GM06990 (cell line): ENCODE measurements around the gene CIRBP.
A peak's percentile ranks its signal among the peaks of the same experiment; 100 is the strongest.

Source experiments
- DNase-seq: peaks from one replicate; pipeline ENCODE4 v3.0.0-alpha.2; 2011; ENCODE audit not compliant: insufficient read length; ENCODE audit errors: extremely low read depth
- H3K27me3 ChIP-seq: replicated peaks from 2 replicates; pipeline ENCODE4 v1.6.0; 2011; ENCODE audit warnings: low read length; ENCODE audit not compliant: control insufficient read depth, insufficient read depth
- H3K36me3 ChIP-seq: 2 replicates; pipeline ENCODE4 v1.5.1; 2011; ENCODE audit warnings: low read length; ENCODE audit not compliant: control insufficient read depth, insufficient read depth
- H3K4me3 ChIP-seq: replicated peaks from 2 replicates; pipeline ENCODE4 v1.5.1; 2011; ENCODE audit warnings: low read depth, mild to moderate bottlenecking, control low read depth, low read length
- TF ChIP-seq, protein P1 (sequence below): IDR thresholded peaks from 2 replicates; pipeline ENCODE4 v1.5.1; 2011; ENCODE audit warnings: low read length, control low read depth, mild to moderate bottlenecking, inconsistent platforms; ENCODE audit not compliant: insufficient read depth, poor library complexity, severe bottlenecking

The CIRBP gene

DNA sequence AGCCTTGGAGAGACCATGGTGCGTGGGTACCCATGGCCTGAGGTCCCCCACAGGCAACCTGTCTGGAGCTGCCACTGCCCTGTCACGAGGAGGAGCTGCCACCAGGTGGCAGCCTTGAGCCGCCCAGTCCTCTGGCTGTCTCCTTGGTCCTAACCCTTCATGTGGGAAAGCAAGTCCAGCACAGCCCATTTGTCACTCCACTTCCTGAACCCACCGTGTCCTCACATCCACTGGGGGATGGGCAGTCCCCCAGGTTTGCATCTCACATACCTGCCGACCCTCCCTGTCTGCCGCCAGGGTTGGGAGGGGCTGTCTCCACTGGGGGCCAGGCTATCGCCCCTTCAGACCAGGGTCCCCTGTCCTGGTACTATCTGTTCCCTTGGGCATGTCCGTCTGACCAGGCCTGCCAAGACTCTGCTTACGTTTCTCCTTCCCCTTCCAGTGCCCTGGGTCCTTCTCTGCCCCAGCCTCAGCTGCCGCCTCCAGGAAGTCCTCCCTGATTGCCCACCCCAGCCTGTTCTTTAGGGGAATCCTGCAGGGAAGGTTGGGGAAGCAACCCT, 10.7 kb downstream of the CIRBP start:
- Histone ChIP-seq H3K4me3 (no peak overlapping the region), H3K36me3 (peaks cover 5% of the 10 kb centered on the region; the same call in 1 of the 2 replicates), H3K27me3 (no peaks in the 10 kb centered on the region)
- TF ChIP-seq, protein P1, sequence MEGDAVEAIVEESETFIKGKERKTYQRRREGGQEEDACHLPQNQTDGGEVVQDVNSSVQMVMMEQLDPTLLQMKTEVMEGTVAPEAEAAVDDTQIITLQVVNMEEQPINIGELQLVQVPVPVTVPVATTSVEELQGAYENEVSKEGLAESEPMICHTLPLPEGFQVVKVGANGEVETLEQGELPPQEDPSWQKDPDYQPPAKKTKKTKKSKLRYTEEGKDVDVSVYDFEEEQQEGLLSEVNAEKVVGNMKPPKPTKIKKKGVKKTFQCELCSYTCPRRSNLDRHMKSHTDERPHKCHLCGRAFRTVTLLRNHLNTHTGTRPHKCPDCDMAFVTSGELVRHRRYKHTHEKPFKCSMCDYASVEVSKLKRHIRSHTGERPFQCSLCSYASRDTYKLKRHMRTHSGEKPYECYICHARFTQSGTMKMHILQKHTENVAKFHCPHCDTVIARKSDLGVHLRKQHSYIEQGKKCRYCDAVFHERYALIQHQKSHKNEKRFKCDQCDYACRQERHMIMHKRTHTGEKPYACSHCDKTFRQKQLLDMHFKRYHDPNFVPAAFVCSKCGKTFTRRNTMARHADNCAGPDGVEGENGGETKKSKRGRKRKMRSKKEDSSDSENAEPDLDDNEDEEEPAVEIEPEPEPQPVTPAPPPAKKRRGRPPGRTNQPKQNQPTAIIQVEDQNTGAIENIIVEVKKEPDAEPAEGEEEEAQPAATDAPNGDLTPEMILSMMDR: peak; percentile 95
- DNase-seq: peak; percentile 86

DNA sequence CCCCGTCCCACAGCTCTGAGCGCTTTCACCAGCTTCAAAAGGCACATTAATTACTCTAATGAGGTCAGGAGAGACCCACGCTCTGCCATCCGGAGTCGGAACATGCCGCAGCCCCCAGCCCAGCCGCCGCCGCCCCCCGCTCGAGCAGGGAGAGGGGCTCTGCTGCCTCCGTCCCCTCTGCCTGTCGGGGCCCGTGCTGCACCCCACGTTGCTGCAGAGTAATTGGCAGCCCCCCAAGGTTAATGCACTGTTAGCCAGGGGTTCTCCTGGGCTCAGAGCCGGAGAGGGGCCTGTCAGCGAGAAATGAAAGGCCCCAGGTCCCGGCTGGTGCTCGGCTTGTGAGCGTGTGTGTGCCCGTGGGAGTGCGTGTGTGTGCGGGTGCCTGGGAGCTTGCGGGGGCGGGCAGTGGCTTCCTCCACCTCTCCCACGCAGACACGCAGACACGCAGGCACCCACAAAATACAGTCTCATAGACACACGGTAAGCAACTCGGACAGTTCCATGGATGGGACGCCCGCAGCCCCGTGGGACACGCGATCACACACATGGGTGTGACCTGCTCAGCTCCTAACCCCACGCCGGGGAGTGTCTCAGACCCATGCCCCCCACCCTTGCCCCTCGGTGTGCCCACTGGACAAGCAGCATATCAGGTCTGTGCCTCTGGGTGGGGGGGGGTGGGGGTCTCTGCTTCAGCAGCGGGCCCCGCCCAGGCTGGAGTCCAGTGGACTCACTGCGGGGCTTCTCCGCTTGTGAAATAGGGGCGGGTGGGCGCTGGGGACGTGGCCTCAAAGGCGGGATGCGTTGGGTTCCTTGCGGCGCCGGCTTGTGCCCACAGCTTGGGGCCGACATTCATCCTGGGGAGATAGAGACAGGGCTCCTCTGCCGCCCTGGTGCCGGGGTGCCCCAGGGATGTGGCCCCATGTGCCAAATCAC, 11.8 kb downstream of the CIRBP start:
- TF ChIP-seq, protein P1: no peak
- no peaks in the 10 kb centered on the region; the same call in 1 of the 2 replicates for H3K27me3 ChIP-seq

DNA sequence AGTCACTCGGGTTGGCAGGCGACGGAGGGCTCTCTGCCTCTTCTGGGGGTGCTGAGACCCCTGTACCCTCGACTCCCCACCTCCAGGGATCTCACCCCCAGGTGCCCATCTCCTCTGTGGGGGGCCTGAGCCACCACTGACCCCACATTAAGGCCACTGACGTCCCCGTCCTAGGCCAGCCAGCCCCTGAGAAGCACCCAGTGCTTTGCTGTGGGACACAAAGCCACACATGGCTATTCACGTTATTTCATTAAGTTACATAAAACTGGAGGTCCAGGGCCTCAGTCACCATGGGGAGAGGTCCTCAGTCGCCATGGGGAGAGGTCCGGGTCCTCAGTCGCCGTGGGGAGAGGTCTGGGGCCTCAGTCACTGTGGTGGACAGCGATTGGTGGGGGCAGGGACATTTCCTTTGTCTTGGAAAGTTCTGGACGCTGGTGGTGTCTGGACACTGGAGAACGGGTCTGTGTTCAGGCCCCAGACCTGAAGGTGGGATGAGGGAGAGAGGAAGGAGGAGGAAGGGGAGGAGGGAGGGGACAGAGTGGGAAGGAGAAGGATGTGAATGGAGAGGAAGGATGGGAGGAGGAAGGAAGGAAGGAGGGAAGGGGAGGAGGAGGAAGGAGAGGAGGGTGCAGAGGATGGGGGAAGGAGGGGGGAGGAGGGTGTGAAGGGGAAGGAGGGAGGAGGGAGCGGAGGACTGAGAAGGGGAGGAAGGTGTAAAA, 12.6 kb downstream of the CIRBP start:
- H3K36me3 ChIP-seq: peaks cover 3% of the 10 kb centered on the region; the same call in 1 of the 2 replicates
- TF ChIP-seq, protein P1: no peak
- H3K4me3 ChIP-seq: no peak overlapping the region
- no peaks in the 10 kb centered on the region; the same call in 1 of the 2 replicates for H3K27me3 ChIP-seq
- DNase-seq: no peak

More for the DNA sequence above, 11.8 kb downstream of the CIRBP start:
- peaks cover 3% of the 10 kb centered on the region; the same call in 1 of the 2 replicates for H3K36me3 ChIP-seq
- DNase-seq: no peak
- no peak overlapping the region for H3K4me3 ChIP-seq

DNA sequence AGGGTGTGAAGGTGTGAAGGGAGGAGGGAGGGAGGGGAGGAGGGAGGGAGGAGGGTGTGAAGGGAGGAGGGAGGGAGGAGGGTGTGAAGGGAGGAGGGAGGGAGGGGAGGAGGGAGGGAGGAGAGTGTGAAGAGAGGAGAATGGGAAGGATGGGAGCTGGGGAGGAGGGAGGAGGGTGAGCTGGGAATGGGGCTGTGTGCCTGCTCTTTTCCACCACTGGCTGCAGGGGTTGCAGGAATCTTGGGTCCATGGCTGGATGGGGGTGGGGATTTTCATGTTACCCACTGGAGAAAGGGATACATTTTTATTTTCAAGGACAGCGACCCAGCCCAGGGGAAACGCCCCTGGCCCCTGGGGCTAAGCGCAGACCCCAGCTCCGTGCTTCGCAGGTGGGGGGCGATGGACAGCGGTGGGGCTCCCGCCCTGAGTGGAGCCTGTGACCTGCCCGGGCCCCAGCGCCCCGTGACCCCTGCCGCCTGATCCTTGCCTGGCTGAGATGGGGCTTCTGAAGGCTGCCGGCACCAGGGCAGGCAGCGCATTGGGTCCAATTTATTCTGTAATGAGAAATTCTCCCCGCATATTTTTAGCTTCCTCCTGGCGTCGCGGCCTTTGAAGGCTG, 13.6 kb downstream of the CIRBP start:
- DNase-seq: no peak
- Histone ChIP-seq H3K36me3 (peaks cover 3% of the 10 kb centered on the region; the same call in 1 of the 2 replicates), H3K27me3 (no peaks in the 10 kb centered on the region; the same call in 1 of the 2 replicates), H3K4me3 (no peak overlapping the region)
- TF ChIP-seq, protein P1: no peak

DNA sequence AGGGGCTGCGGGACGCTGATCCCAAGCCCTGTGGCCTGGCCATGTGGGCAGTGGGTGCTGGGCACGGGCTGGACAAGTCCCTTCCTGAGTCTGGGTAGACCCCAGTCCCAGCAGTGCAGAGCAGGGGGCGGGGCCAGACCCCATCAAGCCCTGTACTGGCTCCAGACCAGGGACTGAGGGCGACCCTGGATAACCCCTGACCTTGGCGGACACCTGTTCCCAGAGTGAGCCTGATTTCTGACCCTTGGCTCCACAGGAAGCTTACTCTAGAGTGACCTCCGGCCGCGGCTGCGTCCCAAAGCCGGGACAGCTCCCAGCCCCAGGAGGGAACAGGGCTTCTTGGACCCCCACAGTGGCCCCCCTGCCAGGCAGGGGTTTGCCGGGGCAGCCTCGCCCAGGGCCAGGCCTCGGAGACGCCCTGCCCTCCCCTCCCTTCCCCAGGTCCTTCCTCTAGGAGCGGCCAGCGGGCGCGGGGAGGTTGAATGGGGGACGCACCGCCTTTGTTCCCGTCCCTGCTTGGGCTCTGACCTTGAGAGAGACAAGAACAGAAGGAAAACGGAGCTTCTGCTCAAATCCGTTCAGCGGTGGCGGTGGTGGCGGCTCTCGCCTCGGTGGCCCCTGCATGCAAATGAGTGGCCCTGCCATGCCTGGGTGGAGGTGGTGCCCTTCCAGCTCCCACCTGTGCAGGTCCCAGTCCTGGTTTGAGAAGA, 14.2 kb downstream of the CIRBP start:
- TF ChIP-seq, protein P1: no peak
- no peak for DNase-seq

More for the DNA sequence above, 14.2 kb downstream of the CIRBP start:
- peaks cover 3% of the 10 kb centered on the region; the same call in 1 of the 2 replicates for H3K36me3 ChIP-seq
- H3K4me3 ChIP-seq: no peak overlapping the region
- H3K27me3 ChIP-seq: no peaks in the 10 kb centered on the region; the same call in 1 of the 2 replicates
